ENCODE measurements around the gene OR7G3.

Gene OR7G3

DNA sequence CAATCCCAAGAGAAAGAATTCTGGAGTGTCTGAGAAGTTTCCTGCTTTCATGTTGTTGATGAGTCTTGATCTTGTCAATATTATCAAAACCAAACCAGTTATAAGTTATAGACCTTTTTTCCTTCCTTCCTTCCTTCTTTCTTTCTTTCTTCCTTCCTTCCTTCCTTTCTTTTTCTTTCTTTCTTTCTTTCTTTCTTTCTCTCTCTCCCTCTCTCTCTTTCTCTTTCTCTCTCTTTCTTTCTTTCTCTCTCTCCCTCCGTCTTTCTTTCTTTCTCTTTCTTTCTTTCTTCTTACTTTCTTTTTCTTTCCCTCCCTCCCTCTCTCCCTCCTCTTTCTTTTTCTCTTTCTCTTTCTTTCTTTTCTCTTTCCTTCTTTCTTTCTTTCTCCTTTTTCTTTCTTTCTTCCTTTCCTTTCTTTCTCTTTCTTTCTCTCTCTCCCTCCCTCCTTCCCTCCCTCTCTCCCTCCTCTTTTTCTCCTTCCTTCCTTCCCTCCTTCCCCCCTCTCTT is at the start of gene OR7G3:
TSS of gene OR7G3 (minus strand) at position 51 of the 506 bp plus-strand sequence. CDS start at position 51, 0 bp downstream.
- DNase-seq = no peak

DNA sequence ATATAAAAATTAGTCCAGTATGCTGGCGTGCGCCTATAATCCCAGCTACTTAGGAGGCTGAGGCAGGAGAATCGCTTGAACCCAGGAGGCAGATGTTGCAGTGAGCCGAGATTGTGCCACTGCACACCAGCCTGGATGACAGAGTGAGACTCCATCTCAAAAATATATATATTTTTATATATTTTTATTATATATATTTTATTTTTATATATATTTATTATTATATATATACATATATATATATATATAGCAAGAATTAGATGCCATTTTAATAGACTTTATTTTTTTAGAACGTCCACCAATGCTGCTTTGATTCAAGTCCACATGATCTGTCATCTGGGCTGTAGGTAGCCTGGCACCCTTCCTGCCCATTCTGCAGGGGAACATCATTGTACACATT is 48.6 kb upstream of the OR7G3 start:
- no peak for DNase-seq

DNA sequence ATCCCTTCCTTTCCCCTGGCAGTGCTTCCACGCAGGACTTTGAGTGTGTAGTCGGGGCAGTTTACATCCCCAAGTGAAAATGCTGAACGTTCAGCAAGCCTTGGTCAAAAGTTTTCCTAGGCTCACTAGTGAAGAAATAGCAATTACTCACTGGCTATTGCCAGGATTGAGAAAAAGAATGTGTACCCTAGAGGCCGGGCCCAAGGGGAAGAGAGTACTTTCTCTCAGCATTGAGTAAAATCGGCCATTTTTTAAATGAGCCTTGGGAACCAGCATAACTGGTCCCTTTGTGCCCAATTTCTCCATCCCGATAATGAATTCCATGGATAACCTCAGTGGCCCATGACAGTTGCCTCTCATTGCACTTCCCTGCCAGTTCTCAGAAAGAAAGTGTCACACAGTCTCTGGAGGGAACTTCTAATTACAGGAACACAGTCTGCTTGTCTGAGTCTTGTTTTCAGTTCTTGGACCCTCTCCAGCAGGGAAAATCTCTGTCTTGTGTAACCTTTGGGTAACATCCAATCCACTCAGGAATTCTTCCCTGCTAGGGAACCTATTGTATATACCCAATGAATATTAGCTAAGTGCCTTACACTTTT is 44.7 kb upstream of the OR7G3 start:
- no peak for DNase-seq

DNA sequence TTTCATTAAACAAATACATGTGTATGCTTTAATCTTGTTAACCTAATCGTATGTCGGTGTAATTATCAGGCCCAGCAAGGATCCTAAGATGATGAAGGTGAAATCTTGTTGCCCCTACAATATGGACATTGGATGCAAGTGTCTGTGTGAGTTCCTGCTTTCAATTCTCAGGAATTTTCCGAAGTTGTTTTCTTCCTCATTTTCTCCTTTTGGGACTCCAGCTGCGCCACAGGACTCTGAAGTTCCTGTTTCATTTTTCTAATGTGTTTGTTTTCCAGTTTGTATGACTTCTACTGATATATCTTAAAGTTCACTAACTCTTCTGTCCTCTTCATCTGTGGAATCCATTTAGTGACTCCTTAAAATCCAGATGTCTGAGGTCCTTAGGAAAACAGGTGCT is 40.1 kb upstream of the OR7G3 start:
- DNase-seq = no peak

DNA sequence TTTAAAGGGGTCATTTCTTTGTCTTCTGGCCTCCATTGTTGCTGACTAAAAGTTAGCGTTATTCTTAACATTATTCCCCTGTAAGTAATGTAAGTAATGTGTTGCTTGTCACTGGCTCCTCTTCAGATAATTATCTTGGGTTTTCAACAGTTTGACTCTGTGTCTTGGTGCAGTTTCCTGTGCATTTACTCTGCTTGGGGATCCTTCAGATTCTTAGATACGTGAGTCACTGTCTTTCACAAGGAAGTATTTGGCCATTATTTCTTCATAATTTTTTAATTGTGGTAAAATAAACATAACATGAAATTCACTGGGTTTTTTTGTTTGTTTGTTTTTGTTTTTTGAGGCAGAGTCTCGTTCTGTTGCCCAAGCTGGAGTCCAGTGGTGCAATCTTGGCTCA is 38.5 kb upstream of the OR7G3 start:
- no peak for DNase-seq

DNA sequence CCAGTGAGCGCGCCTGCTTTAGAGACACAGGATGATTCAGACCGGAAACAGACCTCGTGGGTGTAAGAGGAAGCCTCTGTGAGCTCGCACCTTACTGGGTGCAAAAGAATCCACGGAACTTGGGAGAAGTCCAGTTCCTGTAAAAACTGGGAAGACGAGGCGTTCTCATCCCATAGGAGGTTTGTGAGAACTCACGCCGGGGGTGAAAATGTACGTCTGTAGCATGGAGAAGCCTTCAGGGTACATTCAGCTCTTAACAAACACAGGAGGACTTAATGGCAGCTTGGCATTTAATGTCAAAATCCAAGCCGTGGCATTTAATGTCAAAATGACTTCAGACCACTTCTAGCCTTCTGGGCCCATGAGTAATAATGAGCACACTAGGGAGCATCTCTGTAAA is 34.7 kb upstream of the OR7G3 start:
- no peak for DNase-seq

DNA sequence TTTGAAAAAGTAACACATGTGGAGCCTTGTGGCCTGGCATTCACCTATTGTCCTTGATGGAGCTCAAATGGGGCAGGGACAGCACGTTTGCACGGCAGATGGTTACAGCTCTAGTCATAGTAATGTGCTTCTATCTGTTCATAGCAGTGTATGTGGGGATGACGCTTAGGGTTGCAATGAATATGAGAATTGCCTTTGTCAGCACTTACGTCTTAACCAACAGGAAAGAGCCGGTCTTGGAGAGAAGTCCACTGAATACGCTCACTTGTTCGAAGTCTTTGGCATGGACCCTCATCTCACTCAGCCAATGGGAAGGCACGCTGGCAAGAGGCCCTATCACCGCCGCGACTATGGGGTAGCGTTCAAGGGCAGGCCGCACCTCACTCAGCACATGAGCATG is 33.1 kb upstream of the OR7G3 start:
- no peak for DNase-seq

DNA sequence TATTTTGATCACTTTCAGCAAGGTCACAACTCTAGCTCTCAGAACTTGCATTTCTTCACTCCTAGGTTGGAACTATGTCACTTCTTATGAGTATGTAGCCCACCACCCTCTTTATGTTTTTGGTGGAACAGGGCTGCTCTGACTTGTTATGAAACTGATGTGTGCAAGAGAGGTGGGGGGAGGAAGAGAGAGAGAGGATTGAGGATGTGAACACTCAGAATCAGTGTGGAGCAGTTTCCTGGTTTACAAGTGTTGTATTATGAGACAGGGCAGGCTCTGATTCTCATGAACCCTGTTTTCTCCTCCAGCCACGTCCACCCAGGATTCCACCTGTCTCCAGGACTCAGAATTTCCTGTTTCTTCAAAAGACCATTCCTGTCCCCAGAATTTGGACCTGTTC is 29.6 kb upstream of the OR7G3 start:
- DNase-seq = no peak

DNA sequence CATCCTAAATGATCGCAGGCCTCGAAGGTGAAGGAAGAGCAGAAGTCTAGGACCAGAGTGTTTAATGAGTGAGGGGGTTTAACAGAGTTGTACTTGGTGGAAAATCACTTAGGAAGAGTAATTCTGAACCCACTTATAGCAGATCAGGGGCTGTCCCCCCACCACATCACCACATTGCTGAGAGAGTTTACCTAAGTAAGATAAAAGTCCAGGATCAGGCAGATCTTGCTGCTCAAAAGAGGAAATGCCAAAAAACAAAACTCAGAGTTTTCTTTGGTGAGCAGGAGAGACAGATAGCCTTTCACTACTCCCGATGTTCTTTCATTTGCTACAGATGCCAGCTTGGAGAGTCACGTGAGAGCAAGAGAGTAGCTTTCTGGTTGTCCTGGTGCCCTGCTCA is 28.8 kb upstream of the OR7G3 start:
- DNase-seq = no peak

DNA sequence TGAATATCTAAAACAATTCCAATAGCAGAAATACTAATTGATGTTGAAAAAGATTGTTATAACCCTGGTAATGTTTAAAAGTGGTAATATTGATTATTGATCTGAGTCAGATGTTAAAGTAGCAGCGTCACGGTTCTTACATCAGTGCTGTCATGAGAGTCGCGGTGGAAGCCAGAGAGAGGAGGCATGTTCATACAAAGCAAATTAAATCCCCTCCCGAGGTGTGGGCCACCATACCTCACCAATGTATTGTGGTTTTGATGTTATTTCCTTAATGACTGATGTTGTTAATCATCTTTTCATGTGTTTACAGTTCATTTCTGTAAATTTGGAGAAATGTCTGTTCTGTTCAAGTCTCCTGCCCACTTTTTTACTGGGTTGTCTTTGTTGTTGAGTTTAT is 24.6 kb upstream of the OR7G3 start:
- DNase-seq = no peak

DNA sequence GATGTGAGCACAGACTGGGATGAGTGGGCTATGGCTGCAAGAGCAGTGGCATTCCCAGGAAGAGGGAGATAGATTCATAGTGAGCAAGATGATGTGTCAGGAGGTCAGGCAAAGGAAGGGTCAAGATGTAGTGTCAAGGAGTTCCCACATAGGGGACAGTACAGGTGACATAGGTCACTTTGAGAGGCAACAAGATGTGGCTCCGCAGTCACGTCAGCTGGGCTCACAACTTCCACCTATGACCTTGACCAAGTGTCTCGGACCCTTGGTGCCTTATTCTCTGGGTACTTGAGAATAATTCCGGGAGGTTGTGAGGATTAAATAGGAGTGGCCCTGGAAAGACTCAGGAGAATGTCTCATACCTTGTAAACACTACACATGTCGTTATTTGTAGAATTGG is 23.9 kb upstream of the OR7G3 start:
- no peak for DNase-seq

DNA sequence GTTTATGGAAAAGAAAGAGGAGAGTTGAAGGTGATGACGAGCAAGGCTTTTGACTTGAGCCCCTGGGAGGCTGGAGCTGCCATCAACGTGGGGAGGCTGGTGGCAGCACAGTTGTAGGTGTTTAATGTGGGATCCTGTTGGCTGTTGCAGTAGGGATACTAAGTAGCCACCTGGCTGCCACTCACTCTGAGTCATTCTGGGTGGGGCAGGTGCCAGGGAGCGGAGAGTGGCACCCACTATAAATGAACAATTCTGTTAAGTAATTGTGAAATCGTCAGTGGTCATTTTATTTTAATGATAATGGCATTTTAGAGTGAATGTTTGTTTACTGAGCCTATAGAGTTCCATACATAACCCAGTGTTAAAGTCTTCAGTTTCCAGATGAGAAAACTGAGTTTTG is 23.2 kb upstream of the OR7G3 start:
- DNase-seq = no peak

DNA sequence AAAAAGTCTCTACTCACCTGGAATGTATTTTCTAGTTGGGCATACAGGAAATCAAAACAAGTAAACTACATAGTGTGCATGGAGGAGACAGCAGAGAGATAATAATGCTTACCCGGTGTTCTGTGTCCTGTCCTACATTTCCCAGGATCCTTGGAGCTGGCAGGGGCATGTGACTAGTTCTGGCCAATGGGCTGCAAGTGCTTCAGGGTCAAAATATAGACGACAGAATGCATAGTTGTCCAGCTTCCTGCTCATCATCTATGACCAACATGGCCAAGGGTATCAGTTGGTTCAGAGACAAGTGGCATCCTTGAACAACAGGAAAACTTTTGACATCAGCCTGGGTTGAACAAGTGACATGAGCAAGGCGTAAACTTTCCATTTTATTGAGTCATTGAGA is 21.9 kb upstream of the OR7G3 start:
- no peak for DNase-seq

DNA sequence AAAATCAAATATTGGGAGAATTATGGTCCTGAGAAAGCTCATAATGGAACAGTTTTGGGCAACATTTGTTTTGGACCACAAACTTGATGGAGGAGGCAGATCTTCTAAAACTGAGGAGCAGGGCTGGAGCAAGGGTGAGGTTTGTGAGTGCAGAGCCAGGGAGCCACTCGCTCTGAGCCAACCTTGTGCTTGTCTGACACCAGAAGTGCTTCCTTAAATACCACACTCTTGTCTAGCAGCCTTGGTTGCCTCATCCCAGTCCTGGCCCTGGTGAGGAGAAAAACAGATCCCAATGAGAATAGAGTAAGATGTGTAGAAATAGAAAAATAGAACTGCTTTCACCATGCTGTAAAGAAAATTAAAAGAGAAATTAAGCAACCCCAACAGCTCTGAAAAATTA is 20.1 kb upstream of the OR7G3 start:
- DNase-seq = no peak

DNA sequence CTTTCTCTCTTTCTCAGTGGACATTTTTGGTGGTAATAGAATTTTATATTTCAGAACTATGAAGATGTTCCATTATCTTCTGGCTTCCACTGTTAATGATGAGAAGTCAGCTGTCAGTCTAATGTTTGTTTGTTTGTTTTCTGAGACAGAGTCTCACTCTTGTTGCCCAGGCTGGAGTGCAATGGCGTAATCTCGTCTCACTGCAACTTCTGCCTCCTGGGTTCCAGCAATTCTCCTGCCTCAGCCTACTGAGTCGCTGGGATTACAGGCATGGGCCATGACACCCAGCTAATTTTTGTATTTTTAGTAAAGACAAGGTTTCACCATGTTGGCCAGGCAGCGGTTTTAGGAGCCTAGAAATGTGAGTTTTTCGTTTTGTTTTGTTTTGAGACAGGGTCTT is 18.2 kb upstream of the OR7G3 start:
- DNase-seq = no peak

DNA sequence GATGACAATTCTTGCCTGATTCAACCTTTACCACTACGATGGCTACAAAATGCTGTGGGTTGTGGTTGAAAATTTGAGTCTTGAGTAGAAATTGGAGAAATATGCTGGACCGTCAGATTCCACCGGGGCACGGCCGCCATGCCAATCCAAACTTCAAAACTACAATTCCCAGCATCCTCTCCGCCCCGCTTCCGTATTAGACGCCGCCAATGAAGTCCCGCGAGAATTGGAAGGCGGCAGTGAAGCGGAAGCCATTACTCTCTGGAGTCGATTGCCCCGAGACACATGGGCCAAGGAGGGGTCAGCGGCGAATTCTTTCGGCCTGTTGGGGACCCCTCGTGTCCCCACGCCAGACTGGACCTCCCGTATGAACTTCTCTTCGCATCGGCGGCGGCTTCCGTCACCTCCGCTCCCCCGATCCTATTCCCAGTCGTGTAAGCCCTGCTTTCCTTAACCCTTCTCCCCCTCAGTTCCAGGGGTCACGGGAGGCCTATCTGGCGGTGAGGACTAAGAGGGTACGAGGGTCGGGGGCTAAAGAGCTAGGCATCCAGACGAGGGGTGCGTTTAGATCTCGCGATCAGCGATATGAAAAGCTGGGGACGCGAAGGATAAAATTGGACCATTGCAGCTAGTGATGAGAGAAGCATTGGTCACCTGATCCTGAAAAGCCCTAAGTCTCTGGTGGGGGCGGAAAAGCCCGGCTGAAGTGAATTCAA is 13.6 kb upstream of the OR7G3 start, which contains the start of gene ZNF317:
TSS of gene ZNF317 (plus strand) at position 239 of the 716 bp plus-strand sequence. CDS start 15,620 bp downstream, outside the sequence.
- DNase-seq = peak; percentile 87

DNA sequence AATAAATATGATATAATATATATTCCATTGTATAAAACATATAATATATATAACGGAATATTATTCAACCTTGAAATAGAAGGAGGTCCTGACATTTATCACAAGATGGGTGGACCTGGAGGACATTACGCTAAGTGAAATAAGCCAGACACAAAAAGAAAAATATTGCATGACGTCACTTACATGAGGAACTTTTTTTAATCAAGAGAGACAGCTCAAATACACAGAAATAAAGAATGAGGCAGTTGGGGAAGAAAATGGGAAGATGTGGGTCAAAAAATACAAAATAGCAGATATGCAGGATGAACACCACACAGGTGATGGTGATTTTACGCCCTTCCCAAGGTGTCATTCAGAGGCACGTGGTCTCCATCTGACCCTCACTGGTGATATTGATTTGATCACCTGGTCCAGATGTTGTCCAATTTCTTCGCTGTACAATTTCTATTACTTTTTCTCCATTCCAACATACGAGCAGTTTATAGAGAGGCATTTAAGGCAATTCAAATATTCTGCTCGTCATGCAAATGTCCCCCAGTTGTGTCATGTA is 12.9 kb upstream of the OR7G3 start:
- no peak for DNase-seq

DNA sequence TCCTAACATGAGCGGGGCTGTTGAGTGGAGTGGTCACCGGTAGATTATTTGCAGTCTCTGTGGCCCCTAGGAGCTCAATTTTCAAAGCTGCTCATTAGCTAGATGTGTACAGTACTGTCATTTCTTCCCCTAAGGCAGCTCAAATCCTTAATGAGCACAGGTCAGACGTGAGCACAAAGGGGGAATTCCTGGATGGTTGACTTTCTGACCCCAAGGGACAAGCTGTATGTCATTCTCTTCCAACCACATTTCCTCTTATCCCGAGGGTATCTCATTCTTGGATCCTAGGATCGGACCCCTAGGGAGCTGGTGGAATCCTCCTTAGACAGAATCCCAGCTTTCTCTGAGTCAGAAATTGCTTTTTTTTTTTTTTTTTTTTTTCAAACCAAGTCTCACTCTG is 5.7 kb upstream of the OR7G3 start:
- DNase-seq = no peak

DNA sequence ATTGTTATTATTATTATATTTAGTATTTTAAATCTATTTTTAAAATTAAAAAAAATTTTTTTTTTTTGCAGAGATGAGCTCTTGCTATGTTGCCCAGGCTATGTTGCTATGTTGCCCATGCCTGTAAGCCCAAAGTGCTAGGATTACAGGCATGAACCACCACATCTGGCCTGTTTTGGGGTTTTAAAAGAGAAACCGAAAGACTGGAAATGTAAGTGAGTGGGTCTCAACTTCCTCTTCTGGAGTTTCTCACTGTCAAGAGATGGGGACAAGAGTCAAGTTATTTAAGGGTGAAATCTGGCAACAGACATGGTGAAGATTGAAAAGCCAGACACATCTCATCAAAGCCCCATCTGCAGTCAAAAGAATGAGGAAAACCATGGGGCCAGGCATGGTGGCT is 4.2 kb upstream of the OR7G3 start:
- DNase-seq = no peak

DNA sequence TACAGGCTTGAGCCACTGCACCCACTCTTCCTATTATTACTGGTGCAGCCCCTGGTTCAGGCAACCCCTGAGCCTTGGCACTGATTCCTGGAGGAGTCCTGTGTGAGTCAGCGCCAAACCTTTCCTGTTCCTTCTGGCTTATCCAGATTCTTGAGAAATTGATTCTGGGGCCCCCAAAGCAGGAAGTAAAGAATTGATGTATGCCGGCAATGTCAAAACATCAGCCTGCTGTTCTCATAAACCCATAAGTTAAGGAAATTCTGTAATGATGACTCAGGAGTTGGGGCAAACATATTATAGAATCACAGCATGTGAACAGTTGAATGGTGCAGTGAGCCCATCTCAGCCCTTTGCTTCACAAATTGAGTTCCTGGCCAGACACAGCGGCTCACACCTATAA is 1.4 kb upstream of the OR7G3 start:
- no peak for DNase-seq

DNA sequence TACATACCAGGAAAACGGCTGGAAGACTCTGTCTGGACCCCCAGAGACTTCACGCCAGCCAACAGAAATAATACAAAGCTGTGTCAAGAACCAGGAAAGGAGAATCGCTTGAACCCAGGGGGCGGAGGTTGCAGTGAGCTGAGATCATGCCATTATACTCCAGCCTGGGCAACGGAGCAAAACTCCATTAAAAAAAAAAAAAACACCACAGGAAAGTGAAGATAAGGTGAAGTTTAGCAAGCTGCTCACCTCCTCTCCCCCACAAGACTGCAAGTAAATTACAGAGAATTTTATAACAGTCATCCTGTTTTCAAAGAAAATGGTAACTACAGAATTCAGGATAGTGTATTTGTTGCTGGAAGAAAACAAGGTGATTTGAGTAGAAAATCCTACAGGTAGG is 10.2 kb downstream of the OR7G3 start:
- DNase-seq = no peak

DNA sequence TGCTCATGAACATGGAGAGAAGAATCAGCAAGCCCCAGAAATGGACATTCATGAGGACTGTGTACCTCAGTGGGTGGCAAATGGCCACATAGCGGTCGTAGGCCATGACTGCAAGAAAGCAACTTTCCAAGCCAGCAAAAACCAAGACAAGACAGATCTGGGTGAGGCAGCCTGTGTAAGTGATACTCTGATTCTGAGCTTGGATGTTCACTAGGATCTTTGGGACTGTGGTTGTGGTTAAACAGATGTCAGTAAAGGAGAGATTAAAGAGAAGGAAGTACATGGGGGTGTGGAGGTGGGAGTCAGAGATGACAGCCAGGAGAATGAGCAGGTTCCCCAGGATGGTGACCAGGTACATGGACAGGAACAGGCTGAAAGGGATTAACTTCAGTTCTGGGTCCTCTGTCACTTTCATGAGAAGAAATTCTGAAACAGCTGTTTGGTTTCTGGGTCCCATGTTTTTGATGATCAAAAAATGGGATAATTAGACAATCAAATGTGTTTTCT is 11.4 kb downstream of the OR7G3 start, which contains the start of gene OR7G1:
TSS of gene OR7G1 (minus strand) at position 457 of the 507 bp plus-strand sequence. CDS start at position 457, 0 bp downstream.
- DNase-seq = no peak

DNA sequence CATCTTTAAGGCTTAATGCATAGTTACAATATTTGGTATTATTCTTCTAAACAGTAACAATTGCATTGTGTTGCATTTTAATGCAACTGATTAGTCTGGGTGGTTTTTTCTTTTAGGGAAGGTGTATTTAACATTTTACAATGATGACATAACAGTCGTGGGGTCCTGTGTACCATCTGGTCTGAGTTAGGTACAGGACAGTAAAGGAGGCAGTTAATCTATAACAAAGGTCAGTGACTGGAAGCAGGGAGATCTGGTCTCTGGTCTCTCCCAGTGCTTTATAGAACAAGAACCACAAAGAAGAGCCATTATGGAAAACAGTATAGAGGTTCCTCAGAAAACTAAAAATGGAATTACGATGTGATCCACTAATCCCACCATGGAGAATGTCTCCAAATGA is 16.8 kb downstream of the OR7G3 start:
- no peak for DNase-seq

DNA sequence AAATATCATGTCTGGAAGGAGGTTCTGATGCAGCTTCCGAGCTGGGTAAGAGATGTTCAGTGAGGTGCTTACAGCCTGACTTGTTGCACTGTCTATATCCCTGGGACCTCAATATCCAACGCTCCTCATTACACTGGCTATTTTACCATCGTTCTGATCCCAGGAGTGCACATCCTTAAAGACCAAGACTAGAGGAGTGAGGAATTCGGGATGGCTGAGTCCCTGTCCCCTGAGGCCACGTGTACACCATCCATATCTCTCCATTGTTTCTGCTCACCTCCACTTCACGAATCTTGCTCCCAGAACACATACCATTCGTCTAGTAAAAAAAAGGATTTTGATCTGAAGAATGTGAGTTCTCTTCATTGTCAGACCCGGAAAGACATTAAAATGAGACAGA is 19.4 kb downstream of the OR7G3 start, which contains the start of gene OR7G2:
TSS of gene OR7G2 (minus strand) at position 101 of the 400 bp plus-strand sequence. CDS start 4,232 bp downstream, outside the sequence.
- no peak for DNase-seq
